HCT116 (cell line): ENCODE data around the gene FOXK1. TPM values are rescaled to one million over a fixed set of nuclear protein-coding genes. Genes with fewer than 3 reads are reported as not detected.

Experiments used
- ATAC-seq: fragments of 200-7000 bp; cut with Tn5 transposase; 2 replicates; pipeline ENCODE4 v1.9.1; 2020; ENCODE audit warnings: mild to moderate bottlenecking, moderate library complexity
- BruUV-seq: library from RNA; stranded (reverse); fragments of 400-500 nt; replicated peaks from 2 replicates; lab custom pipeline; 2021; lab: Mats Ljungman, UMichigan
- CTCF ChIA-PET: fragments of 300-600 bp; sonication (Branson Sonifier 250); formaldehyde crosslinking; loops from one replicate; lab custom pipeline; 2021; ENCODE audit warnings: antibody characterized with exemption; lab: Charles Lee
- POLR2A ChIA-PET: fragments of 300-600, 350-600 bp; sonication (Branson Sonifier 250); formaldehyde crosslinking; loops from one replicate; lab custom pipeline; 2021; ENCODE audit warnings: antibody characterized with exemption; lab: Charles Lee
- RAD21 ChIA-PET, 2 experiments: fragments of 300-600 bp; sonication (Branson Sonifier 250); formaldehyde crosslinking; loops; one replicate each; lab custom pipeline; 2023; ENCODE audit warnings: low total read pairs in 2 of 2; ENCODE audit not compliant: uncharacterized antibody in 2 of 2, unreplicated experiment in 2 of 2, low non-redundant PET in 1 of 2; lab: Charles Lee
- DNase-seq: peaks from one replicate; pipeline ENCODE4 v3.0.0-alpha.2; 2010; ENCODE audit warnings: low read depth, low spot score
- H2AFZ ChIP-seq: fragments of 200-600 bp; shearing (Covaris generic), sonication (generic); 2 replicates; pipeline ENCODE4 v1.6.1; 2017; ENCODE audit warnings: low read depth, mixed run types, mixed read lengths, antibody characterized with exemption, low read length; ENCODE audit not compliant: poor library complexity, severe bottlenecking
- H3K27ac ChIP-seq: 2 replicates; pipeline ENCODE4 v1.5.1; 2012; ENCODE audit warnings: low read depth, low read length
- H3K27me3 ChIP-seq: fragments of 200-600 bp; sonication (generic); 2 replicates; pipeline ENCODE4 v1.6.1; 2016; ENCODE audit warnings: mixed run types, low read length, mixed read lengths; ENCODE audit not compliant: insufficient read depth
- H3K36me3 ChIP-seq, 2 experiments: fragments of 200-500 bp in 1 of 2; fragments of 200-600 bp in 1 of 2; sonication (Bioruptor generic) in 1 of 2; sonication (generic) in 1 of 2; 2 replicates each; pipeline versions ENCODE4 v1.5.1 to v1.6.1; 2014 to 2016; ENCODE audit warnings: low read length in 2 of 2, inconsistent platforms in 1 of 2, mixed read lengths in 1 of 2, mixed run types in 1 of 2; ENCODE audit not compliant: insufficient read depth in 2 of 2, control insufficient read depth in 1 of 2
- H3K4me1 ChIP-seq, 2 experiments: fragments of 200-600 bp in 1 of 2; sonication (generic) in 1 of 2; 2 replicates each; pipeline versions ENCODE4 v1.5.1 to v1.6.1; 2012 to 2017; ENCODE audit warnings: low read length in 2 of 2, inconsistent platforms in 1 of 2, mild to moderate bottlenecking in 1 of 2, mixed read lengths in 1 of 2, mixed run types in 1 of 2, moderate library complexity in 1 of 2; ENCODE audit not compliant: insufficient read depth in 2 of 2, control insufficient read depth in 1 of 2
- H3K4me2 ChIP-seq: fragments of 200-600 bp; sonication (generic); 2 replicates; pipeline ENCODE4 v1.6.1; 2017; ENCODE audit warnings: mixed run types, low read length, mixed read lengths
- H3K4me3 ChIP-seq, 2 experiments: fragments of 200-600 bp in 1 of 2; sonication (generic) in 1 of 2; replicated peaks in 1 of 2; 2 replicates each; pipeline ENCODE4 v1.5.1; 2011 to 2016; ENCODE audit warnings: low read length in 2 of 2, control low read depth in 1 of 2, low read depth in 1 of 2, mild to moderate bottlenecking in 1 of 2, mixed read lengths in 1 of 2, mixed run types in 1 of 2
- H3K79me2 ChIP-seq: fragments of 200-600 bp; sonication (generic); 2 replicates; pipeline ENCODE4 v1.6.1; 2017; ENCODE audit warnings: mild to moderate bottlenecking, mixed run types, low read length, moderate library complexity, mixed read lengths; ENCODE audit not compliant: insufficient read depth
- H3K9ac ChIP-seq: fragments of 200-600 bp; sonication (generic); 2 replicates; pipeline ENCODE4 v1.6.1; 2016; ENCODE audit warnings: low read length, mixed read lengths
- H3K9me2 ChIP-seq: fragments of 200-600 bp; sonication (generic), shearing (Covaris generic); 2 replicates; pipeline ENCODE4 v1.6.1; 2017; ENCODE audit warnings: mixed run types, mild to moderate bottlenecking, moderate library complexity; ENCODE audit not compliant: insufficient read depth
- H3K9me3 ChIP-seq, 2 experiments: fragments of 200-500 bp in 1 of 2; fragments of 200-600 bp in 1 of 2; sonication (Bioruptor generic) in 1 of 2; sonication (generic) in 1 of 2; 2 replicates each; pipeline ENCODE4 v1.6.1; 2014 to 2017; ENCODE audit warnings: low read length in 2 of 2, mixed read lengths in 2 of 2, inconsistent platforms in 1 of 2, low read depth in 1 of 2, mild to moderate bottlenecking in 1 of 2, mixed run types in 1 of 2, moderate library complexity in 1 of 2; ENCODE audit not compliant: control insufficient read depth in 1 of 2, insufficient read depth in 1 of 2
- H4K20me1 ChIP-seq: fragments of 200-600 bp; sonication (generic), shearing (Covaris generic); 2 replicates; pipeline ENCODE4 v1.6.1; 2017; ENCODE audit warnings: mixed run types, mild to moderate bottlenecking, moderate library complexity; ENCODE audit not compliant: insufficient read depth
- EGR1 ChIP-seq: IDR thresholded peaks from 2 replicates; pipeline ENCODE4 v1.6.1; 2012; ENCODE audit warnings: low read depth
- ELF1 ChIP-seq: IDR thresholded peaks from 2 replicates; pipeline ENCODE4 v1.6.1; 2012; ENCODE audit warnings: low read depth, borderline replicate concordance
- EZH2phosphoT487 ChIP-seq: fragments of 200-600 bp; IDR thresholded peaks from 2 replicates; pipeline ENCODE4 v1.6.1; 2018; ENCODE audit warnings: antibody characterized with exemption, borderline replicate concordance
- FOSL1 ChIP-seq: IDR thresholded peaks from 2 replicates; pipeline ENCODE4 v1.6.1; 2012; ENCODE audit warnings: low read depth
- JUND ChIP-seq: IDR thresholded peaks from 2 replicates; pipeline ENCODE4 v1.6.1; 2012
- POLR2A ChIP-seq: IDR thresholded peaks from 2 replicates; pipeline ENCODE4 v1.7.0; 2011; ENCODE audit warnings: borderline replicate concordance; ENCODE audit not compliant: insufficient read depth, insufficient read length; ENCODE audit errors: extremely low read depth
- POLR2AphosphoS5 ChIP-seq: IDR thresholded peaks from 2 replicates; pipeline ENCODE4 v1.6.1; 2011; ENCODE audit warnings: mild to moderate bottlenecking, low read depth, low read length, moderate library complexity
- RAD21 ChIP-seq: IDR thresholded peaks from 2 replicates; pipeline ENCODE4 v1.6.1; 2012; ENCODE audit warnings: low read depth, mild to moderate bottlenecking
- SIN3A ChIP-seq: IDR thresholded peaks from 2 replicates; pipeline ENCODE4 v1.6.1; 2012; ENCODE audit warnings: low read depth
- SRF ChIP-seq: IDR thresholded peaks from 2 replicates; pipeline ENCODE4 v1.6.1; 2012; ENCODE audit warnings: low read depth
- TCF7L2 ChIP-seq: IDR thresholded peaks from 2 replicates; pipeline ENCODE4 v1.7.0; 2011; ENCODE audit warnings: borderline replicate concordance, inconsistent platforms; ENCODE audit not compliant: insufficient read depth, insufficient read length; ENCODE audit errors: extremely low read depth
- YY1 ChIP-seq: IDR thresholded peaks from 2 replicates; pipeline ENCODE4 v1.6.1; 2011; ENCODE audit warnings: low read length, low read depth, moderate library complexity, mild to moderate bottlenecking; ENCODE audit not compliant: insufficient replicate concordance; ENCODE audit errors: extremely low read depth
- ZFX ChIP-seq: fragments of 450-650 bp; IDR thresholded peaks from 2 replicates; pipeline ENCODE4 v1.6.1; 2017
- ZNF274 ChIP-seq: fragments of 200-500 bp; sonication (Bioruptor generic); IDR thresholded peaks from 2 replicates; pipeline ENCODE4 v1.6.1; 2014; ENCODE audit warnings: mild to moderate bottlenecking, low read depth, low read length, inconsistent platforms
- intact Hi-C: fragments of 100-400 bp; cut with micrococcal nuclease; formaldehyde crosslinking; loops from 2 replicates; pipeline ENCODE4 v1.10.0; 2022
- total RNA-seq: library from RNA; stranded (reverse); gene quantifications from one replicate; pipeline ENCODE4 v1.2.1, GENCODE V29; 2021; ENCODE audit not compliant: unreplicated experiment
- TF ChIP-seq, protein P1 (sequence below): IDR thresholded peaks from 2 replicates; pipeline ENCODE4 v1.6.1; 2012
- TF ChIP-seq, protein P2 (sequence below): IDR thresholded peaks from 2 replicates; pipeline ENCODE4 v1.6.1; 2012; ENCODE audit warnings: low read depth

Gene FOXK1
- total RNA-seq, 1 experiment from 2014 or later = 60.5 TPM

GRCh38 chr7:4648111-4648510, 34.0 kb upstream of the FOXK1 start:
- BruUV-seq = no TSS peak
- no peaks in the 10 kb centered on the region for H3K27me3 ChIP-seq
- intact Hi-C loops = no loop called here
- H3K79me2 ChIP-seq = no peaks in the 10 kb centered on the region
- CTCF ChIA-PET = no interaction called here
- no peaks in the 10 kb centered on the region for H3K4me1 ChIP-seq
- H3K9me3 ChIP-seq = no peaks in the 10 kb centered on the region; a peak in 1 of 4 replicates
- ATAC-seq (no peak), DNase-seq (no peak)
- H3K36me3 ChIP-seq = no peaks in the 10 kb centered on the region
- RAD21 ChIA-PET = no interaction called here
- no peak overlapping the region for H3K27ac ChIP-seq
- H3K4me3 ChIP-seq = no peak overlapping the region
- H3K9me2 ChIP-seq = no peaks in the 10 kb centered on the region
- H3K4me2 ChIP-seq = no peak overlapping the region
- POLR2A ChIA-PET = no interaction called here
- H4K20me1 ChIP-seq = no peaks in the 10 kb centered on the region
- TF ChIP-seq, protein P1, sequence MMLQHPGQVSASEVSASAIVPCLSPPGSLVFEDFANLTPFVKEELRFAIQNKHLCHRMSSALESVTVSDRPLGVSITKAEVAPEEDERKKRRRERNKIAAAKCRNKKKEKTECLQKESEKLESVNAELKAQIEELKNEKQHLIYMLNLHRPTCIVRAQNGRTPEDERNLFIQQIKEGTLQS = no peak
- TF ChIP-seq ELF1 (no peak), SRF (no peak), TCF7L2 (no peak)
- H2AFZ ChIP-seq = no peak overlapping the region
- H3K9ac ChIP-seq = no peak overlapping the region

DNA sequence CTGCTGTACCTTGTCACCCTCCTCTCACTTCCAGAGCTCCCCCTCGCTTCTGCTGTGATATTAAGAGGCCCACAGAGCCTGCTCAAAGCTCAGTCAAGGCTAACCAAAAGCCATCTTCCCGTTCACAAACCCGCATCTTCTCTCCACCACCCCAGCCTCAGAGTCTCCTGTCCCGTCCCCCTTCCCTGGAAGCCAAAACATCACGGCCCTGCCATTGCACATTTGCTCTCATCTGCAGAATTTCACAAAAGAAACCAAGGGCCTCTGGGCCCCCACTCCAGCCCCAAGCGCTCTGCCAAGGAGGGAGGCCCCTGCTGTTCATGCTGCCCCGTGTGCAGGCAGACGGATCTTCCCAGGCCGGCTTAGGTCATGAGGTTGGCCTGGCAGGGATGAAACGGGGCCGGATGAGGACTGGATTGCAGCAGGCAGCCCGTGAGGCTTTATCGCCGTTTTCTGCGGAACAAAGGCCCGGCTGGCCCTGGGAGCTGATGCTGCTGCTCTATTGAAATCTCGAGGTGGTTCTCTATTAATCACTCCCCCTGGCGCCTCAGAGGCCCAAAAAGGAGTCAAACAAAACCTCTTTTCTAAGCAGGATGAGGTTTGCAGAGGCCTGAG, 31.6 kb upstream of the FOXK1 start:
- H3K36me3 ChIP-seq = no peaks in the 10 kb centered on the region
- no peaks in the 10 kb centered on the region for H3K79me2 ChIP-seq
- no TSS peak for BruUV-seq
- no peaks in the 10 kb centered on the region for H3K9me2 ChIP-seq
- no peaks in the 10 kb centered on the region; a peak in 1 of 4 replicates for H3K4me1 ChIP-seq
- H2AFZ ChIP-seq = no peak overlapping the region
- no peak for DNase-seq
- ATAC-seq = no peak
- H3K4me3 ChIP-seq = no peak overlapping the region
- H3K27me3 ChIP-seq = no peaks in the 10 kb centered on the region
- ChIA-PET RAD21 (no interaction called here), POLR2A (no interaction called here), CTCF (no interaction called here)
- no peaks in the 10 kb centered on the region; a peak in 1 of 4 replicates for H3K9me3 ChIP-seq
- no peak overlapping the region for H3K4me2 ChIP-seq
- intact Hi-C loops = no loop called here
- no peak overlapping the region for H3K9ac ChIP-seq
- H3K27ac ChIP-seq = no peak overlapping the region
- no peaks in the 10 kb centered on the region for H4K20me1 ChIP-seq
- no peak for TF ChIP-seq JUND
- no peak for TF ChIP-seq FOSL1
- TF ChIP-seq EZH2phosphoT487 = no peak
- TF ChIP-seq ZFX = no peak
- TF ChIP-seq POLR2A = no peak
- TF ChIP-seq TCF7L2 = no peak
- TF ChIP-seq, protein P2, sequence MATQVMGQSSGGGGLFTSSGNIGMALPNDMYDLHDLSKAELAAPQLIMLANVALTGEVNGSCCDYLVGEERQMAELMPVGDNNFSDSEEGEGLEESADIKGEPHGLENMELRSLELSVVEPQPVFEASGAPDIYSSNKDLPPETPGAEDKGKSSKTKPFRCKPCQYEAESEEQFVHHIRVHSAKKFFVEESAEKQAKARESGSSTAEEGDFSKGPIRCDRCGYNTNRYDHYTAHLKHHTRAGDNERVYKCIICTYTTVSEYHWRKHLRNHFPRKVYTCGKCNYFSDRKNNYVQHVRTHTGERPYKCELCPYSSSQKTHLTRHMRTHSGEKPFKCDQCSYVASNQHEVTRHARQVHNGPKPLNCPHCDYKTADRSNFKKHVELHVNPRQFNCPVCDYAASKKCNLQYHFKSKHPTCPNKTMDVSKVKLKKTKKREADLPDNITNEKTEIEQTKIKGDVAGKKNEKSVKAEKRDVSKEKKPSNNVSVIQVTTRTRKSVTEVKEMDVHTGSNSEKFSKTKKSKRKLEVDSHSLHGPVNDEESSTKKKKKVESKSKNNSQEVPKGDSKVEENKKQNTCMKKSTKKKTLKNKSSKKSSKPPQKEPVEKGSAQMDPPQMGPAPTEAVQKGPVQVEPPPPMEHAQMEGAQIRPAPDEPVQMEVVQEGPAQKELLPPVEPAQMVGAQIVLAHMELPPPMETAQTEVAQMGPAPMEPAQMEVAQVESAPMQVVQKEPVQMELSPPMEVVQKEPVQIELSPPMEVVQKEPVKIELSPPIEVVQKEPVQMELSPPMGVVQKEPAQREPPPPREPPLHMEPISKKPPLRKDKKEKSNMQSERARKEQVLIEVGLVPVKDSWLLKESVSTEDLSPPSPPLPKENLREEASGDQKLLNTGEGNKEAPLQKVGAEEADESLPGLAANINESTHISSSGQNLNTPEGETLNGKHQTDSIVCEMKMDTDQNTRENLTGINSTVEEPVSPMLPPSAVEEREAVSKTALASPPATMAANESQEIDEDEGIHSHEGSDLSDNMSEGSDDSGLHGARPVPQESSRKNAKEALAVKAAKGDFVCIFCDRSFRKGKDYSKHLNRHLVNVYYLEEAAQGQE = no peak
- TF ChIP-seq ZNF274 = no peak
- TF ChIP-seq RAD21 = no peak
- TF ChIP-seq, protein P1 = no peak
- no peak for TF ChIP-seq POLR2AphosphoS5
- TF ChIP-seq ELF1 = no peak
- TF ChIP-seq SIN3A = no peak
- TF ChIP-seq YY1 = no peak
- TF ChIP-seq EGR1 = no peak
